CD8-positive, alpha-beta memory T cell (primary cell): Measurements from ENCODE around the gene SIM1. TPM values are rescaled to one million over a fixed set of nuclear protein-coding genes. Genes with fewer than 3 reads are reported as not detected.

Experiments
- CTCF ChIA-PET: fragments of 350-600 bp; sonication (Branson Sonifier 250); formaldehyde crosslinking; loops from one replicate; lab custom pipeline; 2021; ENCODE audit warnings: antibody characterized with exemption; lab: Charles Lee
- POLR2A ChIA-PET: fragments of 350-600 bp; sonication (Branson Sonifier 250); formaldehyde crosslinking; loops from one replicate; lab custom pipeline; 2021; ENCODE audit warnings: antibody characterized with exemption; lab: Charles Lee
- DNase-seq, 5 donors: peaks; one replicate each; pipeline versions ENCODE4 v3.0.0 to v3.0.0-alpha.2; 2020 to 2022; ENCODE audit warnings: mixed read lengths in 1 of 5
- H3K27ac ChIP-seq: one replicate; pipeline ENCODE4 v1.7.0; 2013; ENCODE audit warnings: low read depth, mild to moderate bottlenecking, low read length, moderate library complexity
- H3K27me3 ChIP-seq: 2 replicates; pipeline ENCODE4 v1.7.0; 2013; ENCODE audit warnings: low read length, mild to moderate bottlenecking; ENCODE audit not compliant: insufficient read depth, poor library complexity, severe bottlenecking
- H3K36me3 ChIP-seq: 2 replicates; pipeline ENCODE4 v1.7.0; 2013; ENCODE audit warnings: mild to moderate bottlenecking, low read length, moderate library complexity; ENCODE audit not compliant: insufficient read depth
- H3K4me1 ChIP-seq: 2 replicates; pipeline ENCODE4 v1.7.0; 2013; ENCODE audit warnings: mild to moderate bottlenecking, low read length, moderate library complexity; ENCODE audit not compliant: insufficient read depth
- H3K4me3 ChIP-seq: 2 replicates; pipeline ENCODE4 v1.7.0; 2013; ENCODE audit warnings: mild to moderate bottlenecking, low read length
- H3K9me3 ChIP-seq: 2 replicates; pipeline ENCODE4 v1.7.0; 2013; ENCODE audit warnings: mild to moderate bottlenecking, low read length
- H3K27ac Mint-ChIP-seq, 8 donors: one replicate each; pipeline ENCODE4 v1.8.0; 2020 to 2021; ENCODE audit warnings: mixed read lengths in 8 of 8, mild to moderate bottlenecking in 6 of 8, inconsistent platforms in 3 of 8, moderate library complexity in 3 of 8
- H3K27me3 Mint-ChIP-seq, 2 donors: one replicate each; pipeline ENCODE4 v1.8.0; 2020 to 2021; ENCODE audit warnings: mixed read lengths in 2 of 2, mild to moderate bottlenecking in 1 of 2, moderate library complexity in 1 of 2
- H3K36me3 Mint-ChIP-seq, 3 donors: one replicate each; pipeline ENCODE4 v1.8.0; 2020 to 2021; ENCODE audit warnings: mixed read lengths in 3 of 3, inconsistent platforms in 1 of 3, mild to moderate bottlenecking in 1 of 3
- H3K4me1 Mint-ChIP-seq, 3 donors: one replicate each; pipeline ENCODE4 v1.8.0; 2020 to 2021; ENCODE audit warnings: mixed read lengths in 3 of 3, inconsistent platforms in 1 of 3, mild to moderate bottlenecking in 1 of 3
- H3K4me3 Mint-ChIP-seq, 7 donors: one replicate each; pipeline ENCODE4 v1.8.0; 2020 to 2021; ENCODE audit warnings: mixed read lengths in 7 of 7, mild to moderate bottlenecking in 6 of 7, moderate library complexity in 4 of 7, inconsistent platforms in 2 of 7
- H3K9me3 Mint-ChIP-seq, 5 donors: one replicate each; pipeline ENCODE4 v1.8.0; 2020 to 2022; ENCODE audit warnings: mixed read lengths in 5 of 5, mild to moderate bottlenecking in 3 of 5, moderate library complexity in 2 of 5, inconsistent platforms in 1 of 5
- polyA plus RNA-seq: library from polyadenylated mRNA; unstranded; fragments of 300-500 nt; fragmentation: Illumina TruSeq; gene quantifications from one replicate; pipeline ENCODE4 v1.2.3, GENCODE V29; 2021
- total RNA-seq, 2 experiments: library from RNA; stranded (reverse); gene quantifications; one replicate each; pipeline ENCODE4 v1.2.3, GENCODE V29; 2021

The SIM1 gene
- total and polyA plus RNA-seq, 3 experiments from 2014 or later = not detected

- no peak overlapping the region for H3K27ac ChIP-seq
- ChIA-PET CTCF (no interaction called here), POLR2A (no interaction called here)
- no peaks in the 10 kb centered on the region for H3K36me3 ChIP-seq
- H3K27me3 ChIP-seq = no peaks in the 10 kb centered on the region
- DNase-seq = no peak
- no peak overlapping the region for H3K27ac Mint-ChIP-seq
- H3K27me3 Mint-ChIP-seq = peaks cover 0 to 4% of the 10 kb centered on the region in 2 donors
- no peak overlapping the region for H3K4me3 ChIP-seq
- no peak overlapping the region for H3K4me3 Mint-ChIP-seq
- H3K4me1 ChIP-seq = no peaks in the 10 kb centered on the region
- H3K4me1 Mint-ChIP-seq = no peaks in the 10 kb centered on the region
- H3K9me3 Mint-ChIP-seq = no peaks in the 10 kb centered on the region
- no peaks in the 10 kb centered on the region for H3K9me3 ChIP-seq
- no peaks in the 10 kb centered on the region for H3K36me3 Mint-ChIP-seq
These were observed 60.7 kb downstream of the SIM1 start for GRCh38 chr6:100404051-100404450.

- peaks cover 10 to 11% of the 10 kb centered on the region in 2 donors for H3K27me3 Mint-ChIP-seq
- H3K36me3 Mint-ChIP-seq = no peaks in the 10 kb centered on the region
- H3K27ac Mint-ChIP-seq = no peak overlapping the region
- no peaks in the 10 kb centered on the region for H3K36me3 ChIP-seq
- no peaks in the 10 kb centered on the region for H3K27me3 ChIP-seq
- DNase-seq = no peak
- CTCF ChIA-PET = interaction anchor here (1.1 kb wide), 1 partner anchor 21 kb away, joined by 3 read pairs; no protein-coding TSS in a partner anchor
- H3K9me3 Mint-ChIP-seq = peaks cover 0 to 2% (median 0%) of the 10 kb centered on the region in 5 donors
- no peak overlapping the region for H3K27ac ChIP-seq
- H3K4me1 Mint-ChIP-seq = no peaks in the 10 kb centered on the region
- H3K4me3 Mint-ChIP-seq = no peak overlapping the region
- H3K4me3 ChIP-seq = no peak overlapping the region
- POLR2A ChIA-PET = no interaction called here
- H3K4me1 ChIP-seq = no peaks in the 10 kb centered on the region
- H3K9me3 ChIP-seq = no peaks in the 10 kb centered on the region
These were observed 71.2 kb downstream of the SIM1 start for GRCh38 chr6:100393493-100393892.

GRCh38 chr6:100392423-100392822 is 72.3 kb downstream of the SIM1 start:
- no peaks in the 10 kb centered on the region for H3K36me3 Mint-ChIP-seq
- H3K4me3 ChIP-seq = no peak overlapping the region
- H3K4me1 Mint-ChIP-seq = no peaks in the 10 kb centered on the region
- H3K36me3 ChIP-seq = no peaks in the 10 kb centered on the region
- H3K9me3 Mint-ChIP-seq = no peaks in the 10 kb centered on the region
- H3K4me3 Mint-ChIP-seq = no peak overlapping the region
- no peak overlapping the region for H3K27ac Mint-ChIP-seq
- H3K27ac ChIP-seq = no peak overlapping the region
- ChIA-PET POLR2A (no interaction called here), CTCF (no interaction called here)
- no peaks in the 10 kb centered on the region for H3K9me3 ChIP-seq
- no peak for DNase-seq
- H3K4me1 ChIP-seq = no peaks in the 10 kb centered on the region
- no peaks in the 10 kb centered on the region for H3K27me3 ChIP-seq
- H3K27me3 Mint-ChIP-seq = peaks cover 10 to 14% of the 10 kb centered on the region in 2 donors

- H3K27me3 ChIP-seq = no peaks in the 10 kb centered on the region
- H3K27me3 Mint-ChIP-seq = peaks cover 10 to 11% of the 10 kb centered on the region in 2 donors
- no peak overlapping the region for H3K4me3 ChIP-seq
- no peaks in the 10 kb centered on the region for H3K36me3 ChIP-seq
- no peaks in the 10 kb centered on the region for H3K9me3 ChIP-seq
- ChIA-PET POLR2A (no interaction called here), CTCF (no interaction called here)
- no peaks in the 10 kb centered on the region for H3K4me1 ChIP-seq
- H3K9me3 Mint-ChIP-seq = no peaks in the 10 kb centered on the region
- no peak overlapping the region for H3K27ac Mint-ChIP-seq
- H3K4me3 Mint-ChIP-seq = no peak overlapping the region
- H3K4me1 Mint-ChIP-seq = no peaks in the 10 kb centered on the region
- H3K36me3 Mint-ChIP-seq = no peaks in the 10 kb centered on the region
- H3K27ac ChIP-seq = no peak overlapping the region
- DNase-seq = no peak
These were observed 75.7 kb downstream of the SIM1 start for GRCh38 chr6:100388868-100389519.

DNA sequence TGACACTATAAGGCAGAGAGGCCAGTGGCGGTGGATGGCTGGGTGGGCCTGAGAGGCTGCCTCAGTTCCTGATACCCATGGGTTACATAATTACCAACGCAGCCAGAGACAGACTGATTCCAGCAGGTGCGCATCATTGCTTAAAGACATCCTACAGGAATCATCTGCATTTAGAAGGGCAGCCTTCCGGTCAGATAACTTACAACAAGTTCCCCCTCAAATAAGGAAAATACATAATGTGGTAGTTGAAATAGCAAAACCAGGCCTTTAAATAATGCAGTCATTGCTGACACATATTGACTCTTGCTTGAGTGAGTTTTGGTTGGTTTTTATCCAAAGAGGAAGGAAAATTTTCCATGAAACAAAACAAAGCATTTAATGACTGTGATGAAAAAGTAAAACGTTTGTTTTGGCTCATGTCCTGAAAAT is 81.9 kb downstream of the SIM1 start:
- H3K9me3 ChIP-seq = no peaks in the 10 kb centered on the region
- Mint-ChIP-seq H3K9me3 (no peaks in the 10 kb centered on the region), H3K27ac (no peak overlapping the region), H3K36me3 (no peaks in the 10 kb centered on the region), H3K4me3 (no peak overlapping the region), H3K27me3 (peaks cover 0 to 6% of the 10 kb centered on the region in 2 donors), H3K4me1 (no peaks in the 10 kb centered on the region)
- H3K4me3 ChIP-seq = no peak overlapping the region
- no peaks in the 10 kb centered on the region for H3K4me1 ChIP-seq
- CTCF ChIA-PET = no interaction called here
- no peak overlapping the region for H3K27ac ChIP-seq
- no peaks in the 10 kb centered on the region for H3K36me3 ChIP-seq
- H3K27me3 ChIP-seq = no peaks in the 10 kb centered on the region
- POLR2A ChIA-PET = no interaction called here
- DNase-seq = no peak

DNA sequence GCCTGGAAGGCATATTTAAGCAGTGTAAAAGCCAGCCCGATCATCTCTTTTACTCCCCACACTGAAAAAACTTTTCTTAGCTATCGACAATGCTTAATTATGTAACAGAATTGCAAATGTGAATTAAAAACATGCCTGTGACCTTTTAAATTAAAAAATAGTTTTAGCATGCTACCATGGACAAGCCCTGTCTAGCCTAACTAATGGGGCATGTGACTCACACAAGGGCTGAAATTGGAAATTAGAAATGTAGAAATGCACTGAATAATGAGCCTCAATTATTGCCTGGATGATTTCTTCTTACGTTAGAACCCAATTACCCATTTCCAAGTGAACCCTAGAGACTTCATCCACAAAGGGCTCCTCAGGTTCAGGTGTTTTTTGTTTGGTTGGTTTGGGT is 82.7 kb downstream of the SIM1 start:
- H3K9me3 ChIP-seq = no peaks in the 10 kb centered on the region
- no peak overlapping the region for H3K27ac ChIP-seq
- Mint-ChIP-seq H3K4me1 (no peaks in the 10 kb centered on the region), H3K9me3 (no peaks in the 10 kb centered on the region), H3K27ac (no peak overlapping the region), H3K27me3 (peaks cover 0 to 4% of the 10 kb centered on the region in 2 donors), H3K36me3 (no peaks in the 10 kb centered on the region), H3K4me3 (no peak overlapping the region)
- ChIA-PET CTCF (no interaction called here), POLR2A (no interaction called here)
- no peaks in the 10 kb centered on the region for H3K27me3 ChIP-seq
- no peak for DNase-seq
- H3K36me3 ChIP-seq = no peaks in the 10 kb centered on the region
- H3K4me1 ChIP-seq = no peaks in the 10 kb centered on the region
- H3K4me3 ChIP-seq = no peak overlapping the region

DNA sequence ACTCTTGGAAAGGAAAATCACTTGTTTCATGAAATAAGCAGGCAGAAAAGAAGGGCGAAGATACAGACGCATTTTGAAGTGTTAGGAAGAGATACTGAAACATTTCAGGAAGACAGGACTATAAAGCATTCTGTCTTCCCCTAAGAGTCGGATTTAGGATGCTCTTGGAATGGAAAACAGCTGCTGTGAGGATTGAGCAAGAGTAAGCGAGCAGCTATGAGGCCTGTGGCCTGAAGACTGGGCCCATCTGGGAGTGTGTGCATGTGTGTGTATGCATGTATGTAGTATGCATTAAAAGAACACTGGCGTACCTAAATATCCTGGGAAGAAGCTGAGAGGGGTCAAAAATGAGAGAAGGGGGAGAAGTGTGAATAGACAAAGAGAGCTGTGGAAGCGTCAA is 83.6 kb downstream of the SIM1 start:
- H3K4me1 ChIP-seq = no peaks in the 10 kb centered on the region
- ChIA-PET CTCF (no interaction called here), POLR2A (no interaction called here)
- no peaks in the 10 kb centered on the region for H3K36me3 ChIP-seq
- Mint-ChIP-seq H3K4me1 (no peaks in the 10 kb centered on the region), H3K27me3 (no peaks in the 10 kb centered on the region), H3K4me3 (no peak overlapping the region), H3K27ac (no peak overlapping the region), H3K9me3 (no peaks in the 10 kb centered on the region), H3K36me3 (no peaks in the 10 kb centered on the region)
- no peak for DNase-seq
- no peaks in the 10 kb centered on the region for H3K9me3 ChIP-seq
- H3K27me3 ChIP-seq = no peaks in the 10 kb centered on the region
- no peak overlapping the region for H3K4me3 ChIP-seq
- no peak overlapping the region for H3K27ac ChIP-seq

DNA sequence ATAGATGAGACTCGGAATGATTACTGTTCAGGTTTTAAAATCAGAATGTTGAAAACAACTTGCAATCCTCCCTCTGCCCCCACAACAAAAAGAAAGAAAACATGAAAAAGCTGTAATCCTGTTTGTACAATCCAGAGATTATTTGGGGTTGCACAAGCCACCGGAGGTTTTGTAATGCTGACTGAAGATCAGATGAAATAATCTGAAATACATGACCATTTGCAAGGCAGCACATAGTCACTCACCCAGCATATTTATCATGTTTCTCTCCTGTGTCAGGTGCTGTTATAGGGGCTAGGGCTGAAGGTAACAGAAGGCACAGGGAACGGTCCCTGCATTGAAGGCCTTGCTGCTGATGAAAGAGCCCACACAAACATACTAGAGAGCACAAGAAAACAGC is 85.3 kb downstream of the SIM1 start:
- Mint-ChIP-seq H3K9me3 (no peaks in the 10 kb centered on the region), H3K36me3 (no peaks in the 10 kb centered on the region), H3K27me3 (peaks cover 0 to 5% of the 10 kb centered on the region in 2 donors), H3K27ac (no peak overlapping the region), H3K4me1 (no peaks in the 10 kb centered on the region), H3K4me3 (no peak overlapping the region)
- H3K36me3 ChIP-seq = no peaks in the 10 kb centered on the region
- H3K4me1 ChIP-seq = no peaks in the 10 kb centered on the region
- no peaks in the 10 kb centered on the region for H3K9me3 ChIP-seq
- ChIA-PET CTCF (no interaction called here), POLR2A (no interaction called here)
- no peak overlapping the region for H3K4me3 ChIP-seq
- DNase-seq = no peak
- H3K27me3 ChIP-seq = no peaks in the 10 kb centered on the region
- no peak overlapping the region for H3K27ac ChIP-seq
